Renal cortex interstitium (tissue), 3 donors: ENCODE results near the gene PGPEP1. TPM values are rescaled to one million over a fixed set of nuclear protein-coding genes. Genes with fewer than 3 reads are reported as not detected.

Experiments
- polyA plus RNA-seq, 3 donors: library from polyadenylated mRNA; unstranded; fragments of 120-200 nt; gene quantifications; one replicate each; pipeline ENCODE4 v1.2.1, GENCODE V29; 2013; ENCODE audit not compliant: insufficient read length in 3 of 3

Gene PGPEP1
- polyA plus RNA-seq, 3 donors, result 20.9 to 35.3 (median 22.0) TPM

Other genes with a start within 250 kb of the PGPEP1 start
- 1 to 10 TPM; 4.6 to 9.2 (median 5.5) TPM for gene MAST3, start 242.8 kb upstream of the PGPEP1 start, polyA plus RNA-seq
- 10 to 100 TPM; 20.1 to 38.9 (median 30.4) TPM for gene PIK3R2, start 187.4 kb upstream of the PGPEP1 start, polyA plus RNA-seq
- gene IFI30, start 166.8 kb upstream of the PGPEP1 start, polyA plus RNA-seq, result 10 to 100 TPM; 11.4 to 20.4 (median 11.7) TPM
- gene MPV17L2, start 147.4 kb upstream of the PGPEP1 start, polyA plus RNA-seq, result 10 to 100 TPM in 1 of 3 donors, 1 to 10 TPM in 2; 7.9 to 10.3 (median 8.2) TPM
- gene RAB3A, start 136.6 kb upstream of the PGPEP1 start, polyA plus RNA-seq, result 1 to 10 TPM; 4.9 to 6.5 (median 5.4) TPM
- 1 to 10 TPM in 1 of 3 donors, under 1 TPM in 2; 0.30 to 1.8 (median 0.79) TPM for gene PDE4C, start 114.2 kb upstream of the PGPEP1 start, polyA plus RNA-seq
- gene IQCN, start 66.1 kb upstream of the PGPEP1 start, polyA plus RNA-seq, result 10 to 100 TPM in 1 of 3 donors, 1 to 10 TPM in 2; 6.6 to 12.2 (median 7.2) TPM
- 100 to 1,000 TPM in 2 of 3 donors, 10 to 100 TPM in 1; 71.4 to 135 (median 103) TPM for gene JUND, start 59.0 kb upstream of the PGPEP1 start, polyA plus RNA-seq
- gene LSM4, start 17.5 kb upstream of the PGPEP1 start, polyA plus RNA-seq, result 100 to 1,000 TPM in 2 of 3 donors, 10 to 100 TPM in 1; 84.2 to 120 (median 108) TPM
- 10 to 100 TPM in 1 of 3 donors, 1 to 10 TPM in 2; 2.2 to 10.4 (median 2.9) TPM for gene GDF15, start 45.6 kb downstream of the PGPEP1 start, polyA plus RNA-seq
- 1 to 10 TPM in 1 of 3 donors, under 1 TPM in 2; 0.75 to 1.6 (median 0.88) TPM for gene LRRC25, start 57.0 kb downstream of the PGPEP1 start, polyA plus RNA-seq
- 100 to 1,000 TPM in 2 of 3 donors, 10 to 100 TPM in 1; 52.4 to 115 (median 104) TPM for gene SSBP4, start 78.8 kb downstream of the PGPEP1 start, polyA plus RNA-seq
- 100 to 1,000 TPM; 104 to 133 (median 123) TPM for gene ISYNA1, start 97.5 kb downstream of the PGPEP1 start, polyA plus RNA-seq
- gene ELL, start 181.5 kb downstream of the PGPEP1 start, polyA plus RNA-seq, result 10 to 100 TPM in 2 of 3 donors, 1 to 10 TPM in 1; 8.4 to 13.3 (median 10.6) TPM
- gene FKBP8, start 203.0 kb downstream of the PGPEP1 start, polyA plus RNA-seq, result 100 to 1,000 TPM; 133 to 212 (median 182) TPM
- 10 to 100 TPM; 48.0 to 67.6 (median 64.9) TPM for gene KXD1, start 217.3 kb downstream of the PGPEP1 start, polyA plus RNA-seq
- 100 to 1,000 TPM; 782 to 892 (median 838) TPM for gene UBA52, start 231.3 kb downstream of the PGPEP1 start, polyA plus RNA-seq
- 10 to 100 TPM; 19.9 to 47.1 (median 43.4) TPM for gene REX1BD, start 248.2 kb downstream of the PGPEP1 start, polyA plus RNA-seq